GM23338 (cell line): ENCODE results near the gene CLDN3. TPM values are rescaled to one million over a fixed set of nuclear protein-coding genes. Genes with fewer than 3 reads are reported as not detected.
A peak's percentile ranks its signal among the peaks of the same experiment; 100 is the strongest.

Experiments
- ATAC-seq: fragments of 200-7000 bp; cut with Tn5 transposase; 3 replicates; pipeline ENCODE4 v1.9.1; 2020
- DNase-seq: peaks from one replicate; pipeline ENCODE4 v3.0.0-alpha.2; 2015; ENCODE audit warnings: low spot score
- H2AFZ ChIP-seq: fragments of 200-600 bp; sonication (generic); 2 replicates; pipeline ENCODE4 v1.8.0; 2016; ENCODE audit warnings: antibody characterized with exemption, mild to moderate bottlenecking, moderate library complexity
- H3F3A ChIP-seq: fragments of 200-600 bp; sonication (generic); replicated peaks from 2 replicates; pipeline ENCODE4 v1.8.0; 2017; ENCODE audit warnings: antibody characterized with exemption, mixed run types, low read depth
- H3K27ac ChIP-seq: fragments of 200-600 bp; sonication (generic); 2 replicates; pipeline ENCODE4 v1.6.1; 2016; ENCODE audit warnings: low read depth
- H3K27me3 ChIP-seq: fragments of 200-600 bp; sonication (generic); 2 replicates; pipeline ENCODE4 v1.8.0; 2016; ENCODE audit warnings: mild to moderate bottlenecking, mixed run types, moderate library complexity; ENCODE audit not compliant: insufficient read depth
- H3K36me3 ChIP-seq: fragments of 200-600 bp; sonication (generic); 2 replicates; pipeline ENCODE4 v1.8.0; 2016; ENCODE audit warnings: mild to moderate bottlenecking; ENCODE audit not compliant: insufficient read depth
- H3K4me1 ChIP-seq: fragments of 200-600 bp; sonication (generic); 2 replicates; pipeline ENCODE4 v1.8.0; 2016; ENCODE audit warnings: mild to moderate bottlenecking, moderate library complexity; ENCODE audit not compliant: insufficient read depth
- H3K4me2 ChIP-seq: fragments of 200-600 bp; sonication (generic); 2 replicates; pipeline ENCODE4 v1.7.1; 2017; ENCODE audit warnings: mixed run types
- H3K4me3 ChIP-seq: fragments of 200-600 bp; sonication (generic); 2 replicates; pipeline ENCODE4 v1.6.1; 2016; ENCODE audit warnings: mixed run types
- H3K79me2 ChIP-seq: fragments of 200-600 bp; sonication (generic); replicated peaks from 2 replicates; pipeline ENCODE4 v1.8.0; 2017; ENCODE audit warnings: mild to moderate bottlenecking; ENCODE audit not compliant: insufficient read depth
- H3K9me2 ChIP-seq: fragments of 200-600 bp; sonication (generic); 2 replicates; pipeline ENCODE4 v1.8.0; 2017; ENCODE audit not compliant: insufficient read depth
- H4K20me1 ChIP-seq: fragments of 200-600 bp; sonication (generic); replicated peaks from 2 replicates; pipeline ENCODE4 v1.8.0; 2017; ENCODE audit warnings: mild to moderate bottlenecking; ENCODE audit not compliant: insufficient read depth
- H3K27ac Mint-ChIP-seq: 2 replicates; pipeline ENCODE4 v1.8.0; 2020; ENCODE audit warnings: inconsistent platforms, mild to moderate bottlenecking, moderate library complexity, mixed read lengths
- H3K27me3 Mint-ChIP-seq: 3 replicates; pipeline ENCODE4 v1.8.0; 2022; ENCODE audit warnings: low read depth, mild to moderate bottlenecking, moderate library complexity, mixed read lengths, inconsistent platforms; ENCODE audit not compliant: insufficient read depth, poor library complexity
- H3K36me3 Mint-ChIP-seq: 3 replicates; pipeline ENCODE4 v1.8.0; 2021; ENCODE audit warnings: low read depth, mild to moderate bottlenecking, inconsistent platforms, moderate library complexity, mixed read lengths
- H3K4me1 Mint-ChIP-seq: 3 replicates; pipeline ENCODE4 v1.8.0; 2020; ENCODE audit warnings: mild to moderate bottlenecking, inconsistent platforms, mixed read lengths
- H3K4me3 Mint-ChIP-seq: 3 replicates; pipeline ENCODE4 v1.8.0; 2021; ENCODE audit warnings: moderate library complexity, mild to moderate bottlenecking, inconsistent platforms, mixed read lengths
- H3K9me3 Mint-ChIP-seq: 3 replicates; pipeline ENCODE4 v1.8.0; 2020; ENCODE audit warnings: moderate library complexity, mild to moderate bottlenecking, inconsistent platforms, mixed read lengths
- CREB1 ChIP-seq: fragments of 250-450 bp; sonication (Bioruptor Pico); IDR thresholded peaks from 2 replicates; pipeline ENCODE4 v1.5.0; 2020; ENCODE audit warnings: low read depth, mild to moderate bottlenecking, moderate library complexity
- ETS1 ChIP-seq: IDR thresholded peaks from 2 replicates; pipeline ENCODE4 v1.6.1; 2016; ENCODE audit warnings: antibody characterized with exemption
- JUNB ChIP-seq: IDR thresholded peaks from one replicate; pipeline ENCODE4 v1.6.1; 2016; ENCODE audit warnings: antibody characterized with exemption; ENCODE audit not compliant: unreplicated experiment
- NANOG ChIP-seq: IDR thresholded peaks from 2 replicates; pipeline ENCODE4 v1.6.1; 2016; ENCODE audit warnings: antibody characterized with exemption, borderline replicate concordance
- REST ChIP-seq: IDR thresholded peaks from one replicate; pipeline ENCODE4 v1.6.1; 2018; ENCODE audit warnings: antibody characterized with exemption; ENCODE audit not compliant: unreplicated experiment
- ZNF114 ChIP-seq: fragments of 250-450 bp; sonication (Bioruptor Pico); IDR thresholded peaks from 2 replicates; pipeline ENCODE4 v1.5.0; 2020; ENCODE audit warnings: mild to moderate bottlenecking, moderate library complexity
- ZNF331 ChIP-seq: fragments of 250-450 bp; sonication (Bioruptor Pico); IDR thresholded peaks from 2 replicates; pipeline ENCODE4 v1.5.0; 2020; ENCODE audit warnings: low read depth, mild to moderate bottlenecking, moderate library complexity
- ZNF462 ChIP-seq: fragments of 250-450 bp; sonication (Bioruptor Pico); IDR thresholded peaks from 2 replicates; pipeline ENCODE4 v1.5.0; 2020; ENCODE audit warnings: mild to moderate bottlenecking, moderate library complexity
- polyA plus RNA-seq: library from polyadenylated mRNA; unstranded; fragments of >200 nt; fragmentation: Nextera tagmentation; extraction: Ambion mirVana; gene quantifications from 2 replicates; pipeline ENCODE4 v1.2.1, GENCODE V29; 2016
- total RNA-seq: library from RNA; depleted of rRNA; stranded (reverse); fragments of >200 nt; shearing (Covaris generic); gene quantifications from 2 replicates; pipeline ENCODE4 v1.2.3, GENCODE V29; 2014
- TF ChIP-seq, protein P1 (sequence below), 2 experiments: fragments of 200-600 bp in 1 of 2; sonication (generic) in 1 of 2; conservative IDR thresholded peaks; 2 replicates each; pipeline versions ENCODE4 v1.5.1 to v1.6.1; 2016 to 2017; ENCODE audit warnings: antibody characterized with exemption in 2 of 2, low read depth in 2 of 2, mild to moderate bottlenecking in 2 of 2, moderate library complexity in 1 of 2

Gene CLDN3
- total and polyA plus RNA-seq, 2 experiments from 2014 or later = 20.1 to 27.7 TPM

DNA sequence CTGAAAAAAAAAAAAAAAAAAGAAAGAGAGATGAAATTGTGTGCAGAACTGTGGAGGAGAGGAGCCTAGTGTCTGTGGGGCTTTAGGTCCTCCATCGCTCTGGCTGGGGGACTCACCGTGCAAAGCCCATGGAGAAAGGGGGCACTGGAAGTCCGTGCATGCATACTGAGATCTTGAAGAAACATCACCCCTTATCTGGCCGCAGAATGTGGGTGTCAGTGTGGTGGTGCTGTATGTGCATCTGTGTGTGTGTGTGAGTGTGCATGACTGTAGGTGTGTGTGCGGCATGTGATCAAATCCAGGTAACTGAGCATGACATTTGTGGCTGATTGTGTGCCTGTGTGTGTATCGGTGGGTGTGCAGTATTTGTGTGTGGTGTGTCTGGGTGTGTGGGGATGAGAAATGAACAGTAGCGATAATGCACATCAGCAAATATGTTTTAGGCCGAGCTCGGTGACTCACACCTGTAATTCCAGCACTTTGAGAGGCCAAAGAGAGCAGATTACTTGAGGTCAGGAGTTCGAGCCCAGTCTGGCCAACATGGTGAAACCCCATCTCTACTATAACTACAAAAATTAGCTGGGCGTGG is 8.8 kb upstream of the CLDN3 start (continued):
- no peak for TF ChIP-seq ZNF462
- TF ChIP-seq, protein P1, sequence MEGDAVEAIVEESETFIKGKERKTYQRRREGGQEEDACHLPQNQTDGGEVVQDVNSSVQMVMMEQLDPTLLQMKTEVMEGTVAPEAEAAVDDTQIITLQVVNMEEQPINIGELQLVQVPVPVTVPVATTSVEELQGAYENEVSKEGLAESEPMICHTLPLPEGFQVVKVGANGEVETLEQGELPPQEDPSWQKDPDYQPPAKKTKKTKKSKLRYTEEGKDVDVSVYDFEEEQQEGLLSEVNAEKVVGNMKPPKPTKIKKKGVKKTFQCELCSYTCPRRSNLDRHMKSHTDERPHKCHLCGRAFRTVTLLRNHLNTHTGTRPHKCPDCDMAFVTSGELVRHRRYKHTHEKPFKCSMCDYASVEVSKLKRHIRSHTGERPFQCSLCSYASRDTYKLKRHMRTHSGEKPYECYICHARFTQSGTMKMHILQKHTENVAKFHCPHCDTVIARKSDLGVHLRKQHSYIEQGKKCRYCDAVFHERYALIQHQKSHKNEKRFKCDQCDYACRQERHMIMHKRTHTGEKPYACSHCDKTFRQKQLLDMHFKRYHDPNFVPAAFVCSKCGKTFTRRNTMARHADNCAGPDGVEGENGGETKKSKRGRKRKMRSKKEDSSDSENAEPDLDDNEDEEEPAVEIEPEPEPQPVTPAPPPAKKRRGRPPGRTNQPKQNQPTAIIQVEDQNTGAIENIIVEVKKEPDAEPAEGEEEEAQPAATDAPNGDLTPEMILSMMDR (conservative IDR thresholded peaks at IDR 0.05; ENCODE audit: low read depth in 2 of 2) = no peak

GRCh38 chr7:73774923-73775322 is 4.9 kb upstream of the CLDN3 start:
- H3K36me3 Mint-ChIP-seq = no peaks in the 10 kb centered on the region
- Histone ChIP-seq H3K9me2 (no peaks in the 10 kb centered on the region), H3K4me3 (no peak overlapping the region), H3K4me1 (no peaks in the 10 kb centered on the region), H3K36me3 (no peaks in the 10 kb centered on the region), H4K20me1 (no peaks in the 10 kb centered on the region), H3K4me2 (no peak overlapping the region), H2AFZ (no peak overlapping the region), H3K27ac (no peak overlapping the region), H3K27me3 (peaks cover 2% of the 10 kb centered on the region; the same call in 1 of the 2 replicates), H3F3A (no peaks in the 10 kb centered on the region), H3K79me2 (no peaks in the 10 kb centered on the region)
- ATAC-seq (no peak), DNase-seq (no peak)
- no peaks in the 10 kb centered on the region; the same call in 2 of the 3 replicates for H3K4me1 Mint-ChIP-seq
- H3K4me3 Mint-ChIP-seq = no peak overlapping the region
- peaks cover 9% of the 10 kb centered on the region for H3K27me3 Mint-ChIP-seq
- TF ChIP-seq ZNF331 (CRISPR knock-in tag) (no peak), REST (no peak), ETS1 (no peak), JUNB (no peak), CREB1 (CRISPR knock-in tag) (no peak), NANOG (no peak), ZNF114 (no peak)
- TF ChIP-seq, protein P1 (conservative IDR thresholded peaks at IDR 0.05; ENCODE audit: low read depth in 2 of 2) = no peak
- peak overlapping the region; percentile 24; the same call in 1 of the 2 replicates for H3K27ac Mint-ChIP-seq
- no peaks in the 10 kb centered on the region for H3K9me3 Mint-ChIP-seq
